Sigmoid colon (tissue), 4 donors: ENCODE results near the gene SLX4IP.

Experiments
- CTCF ChIP-seq, 4 experiments: fragments of 450-650 bp in 3 of 4; fragments of 200-600 bp in 1 of 4; IDR thresholded peaks; one replicate each; pipeline ENCODE4 v1.5.1; 2016 to 2019; ENCODE audit warnings: antibody characterized with exemption in 4 of 4, mild to moderate bottlenecking in 3 of 4, moderate library complexity in 2 of 4
- EP300 ChIP-seq, 4 donors: sonication (generic); formaldehyde crosslinking; IDR thresholded peaks; one replicate each; pipeline ENCODE4 v1.6.1; 2017; ENCODE audit warnings: antibody characterized with exemption in 4 of 4

GRCh38 chr20:10502098-10502526 lies 67.0 kb downstream of the SLX4IP start:
- TF ChIP-seq CTCF (IDR thresholded peaks at IDR 0.05) = no peak
- no peak for TF ChIP-seq EP300 (IDR thresholded peaks at IDR 0.05)
